Endodermal cell (in vitro differentiated cells): Measurements from ENCODE around the gene ZDHHC5. TPM values are rescaled to one million over a fixed set of nuclear protein-coding genes. Genes with fewer than 3 reads are reported as not detected.

Experiments
- DNase-seq: peaks from one replicate; pipeline ENCODE4 v3.0.0-alpha.2; 2017
- H3K27ac ChIP-seq: 2 replicates; pipeline ENCODE4 v1.5.1; 2013; ENCODE audit warnings: mild to moderate bottlenecking, low read depth, low read length, moderate library complexity
- H3K27me3 ChIP-seq: 2 replicates; pipeline ENCODE4 v1.6.1; 2013; ENCODE audit warnings: mild to moderate bottlenecking, low read length, moderate library complexity; ENCODE audit not compliant: insufficient read depth, control insufficient read depth, poor library complexity, severe bottlenecking
- H3K36me3 ChIP-seq: 2 replicates; pipeline ENCODE4 v1.7.0; 2013; ENCODE audit warnings: mild to moderate bottlenecking, low read length, moderate library complexity; ENCODE audit not compliant: control insufficient read depth, insufficient read depth
- H3K4me1 ChIP-seq: one replicate; pipeline ENCODE4 v1.7.0; 2013; ENCODE audit warnings: low read length; ENCODE audit not compliant: control insufficient read depth, insufficient read depth
- H3K4me3 ChIP-seq: 2 replicates; pipeline ENCODE4 v1.5.1; 2013; ENCODE audit warnings: mild to moderate bottlenecking, low read length, moderate library complexity
- H3K9ac ChIP-seq: 2 replicates; pipeline ENCODE4 v1.6.1; 2013; ENCODE audit warnings: mild to moderate bottlenecking, low read length, moderate library complexity; ENCODE audit not compliant: poor library complexity, severe bottlenecking; ENCODE audit errors: extremely low read depth
- H3K9me3 ChIP-seq: 2 replicates; pipeline ENCODE4 v1.6.1; 2013; ENCODE audit warnings: mild to moderate bottlenecking, low read length, moderate library complexity; ENCODE audit not compliant: control insufficient read depth
- H3K27ac Mint-ChIP-seq: 2 replicates; pipeline ENCODE4 v1.8.0; 2020; ENCODE audit warnings: mixed read lengths
- H3K27me3 Mint-ChIP-seq: 2 replicates; pipeline ENCODE4 v1.8.0; 2021; ENCODE audit warnings: mild to moderate bottlenecking, mixed read lengths; ENCODE audit not compliant: insufficient read depth
- H3K36me3 Mint-ChIP-seq: 2 replicates; pipeline ENCODE4 v1.8.0; 2020; ENCODE audit warnings: low read depth, mixed read lengths
- H3K4me1 Mint-ChIP-seq: 2 replicates; pipeline ENCODE4 v1.8.0; 2020; ENCODE audit warnings: mixed read lengths
- H3K4me3 Mint-ChIP-seq: 2 replicates; pipeline ENCODE4 v1.8.0; 2020; ENCODE audit warnings: mild to moderate bottlenecking, moderate library complexity, mixed read lengths
- H3K9me3 Mint-ChIP-seq: 2 replicates; pipeline ENCODE4 v1.8.0; 2020; ENCODE audit warnings: mild to moderate bottlenecking, mixed read lengths
- CTCF ChIP-seq: fragments of 200-600 bp; sonication (generic); conservative IDR thresholded peaks from 2 replicates; pipeline ENCODE4 v1.5.0; 2021; ENCODE audit warnings: antibody characterized with exemption, mild to moderate bottlenecking
- WGBS, 2 experiments: methylation state at CpG; one replicate each; pipeline versions ENCODE4 v1.1.5 to v1.1.7; 2013; ENCODE audit warnings: missing lambda C conversion rate in 2 of 2, mixed read lengths in 1 of 2; ENCODE audit not compliant: insufficient coverage in 1 of 2, insufficient read length in 1 of 2; 5-methylcytosine and 5-hydroxymethylcytosine counted together
- total RNA-seq, 2 donors: library from RNA; stranded (reverse); fragmentation: NEBNext Ultra II Directional in 1 of 2; extraction: Animal tissue kit (Norgen Biotek cat#: 25700) in 1 of 2; gene quantifications; 2 replicates in 1 of 2; 3 replicates in 1 of 2; pipeline ENCODE4 v1.2.1, GENCODE V29; 2021

ZDHHC5 gene
- total RNA-seq, 2 donors from 2014 or later, result 70.7 to 77.1 TPM

- TF ChIP-seq CTCF, result no peak
- H3K4me1 Mint-ChIP-seq, result peaks cover 7% of the 10 kb centered on the region
- Histone ChIP-seq H3K27me3 (no peaks in the 10 kb centered on the region), H3K9ac (no peak overlapping the region), H3K9me3 (no peaks in the 10 kb centered on the region), H3K4me1 (no peaks in the 10 kb centered on the region), H3K4me3 (no peak overlapping the region), H3K36me3 (no peaks in the 10 kb centered on the region), H3K27ac (no peak overlapping the region)
- H3K27ac Mint-ChIP-seq, result no peak overlapping the region
- H3K36me3 Mint-ChIP-seq, result no peaks in the 10 kb centered on the region
- H3K4me3 Mint-ChIP-seq, result no peak overlapping the region
- H3K9me3 Mint-ChIP-seq, result no peaks in the 10 kb centered on the region
- no peak for DNase-seq
- 94 to 96% methylated on average over 4 to 6 of the region's 6 CpGs for WGBS, 2 experiments
- H3K27me3 Mint-ChIP-seq, result peaks cover 14% of the 10 kb centered on the region
Measured at GRCh38 chr11:57633394-57634070, 34.4 kb upstream of the ZDHHC5 start.

- no peaks in the 10 kb centered on the region for H3K36me3 ChIP-seq
- H3K27ac ChIP-seq, result no peak overlapping the region
- no peak overlapping the region for H3K4me3 Mint-ChIP-seq
- no peak for DNase-seq
- no peak overlapping the region for H3K27ac Mint-ChIP-seq
- no peaks in the 10 kb centered on the region for H3K27me3 ChIP-seq
- H3K4me1 ChIP-seq, result no peaks in the 10 kb centered on the region
- peaks cover 7% of the 10 kb centered on the region for H3K4me1 Mint-ChIP-seq
- peaks cover 14% of the 10 kb centered on the region for H3K27me3 Mint-ChIP-seq
- TF ChIP-seq CTCF, result no peak
- no peaks in the 10 kb centered on the region for H3K9me3 Mint-ChIP-seq
- no peaks in the 10 kb centered on the region for H3K36me3 Mint-ChIP-seq
- no peaks in the 10 kb centered on the region for H3K9me3 ChIP-seq
- no peak overlapping the region for H3K9ac ChIP-seq
- no peak overlapping the region for H3K4me3 ChIP-seq
Measured at GRCh38 chr11:57634311-57634710, 33.6 kb upstream of the ZDHHC5 start.

GRCh38 chr11:57635246-57635645 lies 32.7 kb upstream of the ZDHHC5 start:
- Histone ChIP-seq H3K36me3 (no peaks in the 10 kb centered on the region), H3K27me3 (no peaks in the 10 kb centered on the region), H3K9me3 (no peaks in the 10 kb centered on the region), H3K4me3 (no peak overlapping the region), H3K4me1 (no peaks in the 10 kb centered on the region), H3K9ac (no peak overlapping the region), H3K27ac (no peak overlapping the region)
- WGBS, 2 experiments, result 95% methylated on average over 8 of the region's 8 CpGs
- peaks cover 7% of the 10 kb centered on the region for H3K4me1 Mint-ChIP-seq
- H3K27ac Mint-ChIP-seq, result no peak overlapping the region
- no peaks in the 10 kb centered on the region for H3K9me3 Mint-ChIP-seq
- no peak for DNase-seq
- TF ChIP-seq CTCF, result no peak
- H3K27me3 Mint-ChIP-seq, result peaks cover 14% of the 10 kb centered on the region
- H3K36me3 Mint-ChIP-seq, result peaks cover 5% of the 10 kb centered on the region
- H3K4me3 Mint-ChIP-seq, result no peak overlapping the region
